OCI-LY1 (cell line): ENCODE data around the gene RAD51B.

ENCODE experiments used
- CTCF ChIP-seq: fragments of 200-600 bp; sonication (generic), shearing (Covaris generic); IDR thresholded peaks from 2 replicates; pipeline ENCODE4 v1.5.1; 2017; ENCODE audit warnings: mild to moderate bottlenecking, antibody characterized with exemption, low read length, moderate library complexity, mixed read lengths
- EZH2 ChIP-seq: fragments of 200-600 bp; sonication (generic), shearing (Covaris generic); IDR thresholded peaks from 2 replicates; pipeline ENCODE4 v1.8.0; 2017; ENCODE audit warnings: borderline replicate concordance, mixed run types, mild to moderate bottlenecking, antibody characterized with exemption, low read length, moderate library complexity, mixed read lengths

GRCh38 chr14:67938071-67938470 is 118.5 kb downstream of the RAD51B start:
- no peak for TF ChIP-seq CTCF
- no peak for TF ChIP-seq EZH2
